DMS 273 treated with DMSO at 0.1 percent for 48 hours (cell line): ENCODE data around the gene GAK.

Experiments
- DNase-seq: peaks from one replicate; lab custom pipeline; 2025; lab: John Stamatoyannopoulos, UW

GAK gene

DNA sequence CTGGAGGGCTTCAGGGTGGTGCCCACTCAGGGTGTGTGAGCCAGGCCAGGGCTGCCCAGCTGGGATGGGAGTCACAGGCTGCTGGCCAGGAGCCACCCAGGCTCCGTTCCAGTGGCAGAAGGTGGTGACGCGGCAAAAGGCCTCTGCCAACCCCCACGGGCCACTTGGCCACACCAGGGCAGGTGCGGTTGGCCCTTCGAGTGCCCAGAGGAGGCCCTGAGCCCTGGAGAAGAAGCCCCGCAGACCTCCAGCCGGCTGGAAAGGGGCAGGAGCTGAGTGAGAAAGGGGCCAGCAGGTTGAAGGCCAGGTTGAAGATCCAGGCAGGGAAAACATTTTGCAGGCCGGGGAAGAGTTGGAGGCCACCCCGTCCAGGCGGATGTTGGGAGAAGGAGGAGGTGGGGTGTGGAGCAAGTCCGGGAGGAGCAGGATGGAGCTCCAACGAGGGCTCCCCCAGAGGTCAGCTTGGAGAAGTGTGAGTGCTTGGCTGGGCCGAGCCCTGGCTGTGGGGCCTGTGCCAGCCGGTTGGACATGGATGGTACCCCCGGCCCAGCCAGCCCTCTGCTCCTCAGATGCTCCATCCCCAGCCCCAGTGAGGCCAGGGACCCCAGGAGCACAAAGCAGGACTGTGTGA, 103.4 kb downstream of the GAK start:
- no peak for DNase-seq

DNA sequence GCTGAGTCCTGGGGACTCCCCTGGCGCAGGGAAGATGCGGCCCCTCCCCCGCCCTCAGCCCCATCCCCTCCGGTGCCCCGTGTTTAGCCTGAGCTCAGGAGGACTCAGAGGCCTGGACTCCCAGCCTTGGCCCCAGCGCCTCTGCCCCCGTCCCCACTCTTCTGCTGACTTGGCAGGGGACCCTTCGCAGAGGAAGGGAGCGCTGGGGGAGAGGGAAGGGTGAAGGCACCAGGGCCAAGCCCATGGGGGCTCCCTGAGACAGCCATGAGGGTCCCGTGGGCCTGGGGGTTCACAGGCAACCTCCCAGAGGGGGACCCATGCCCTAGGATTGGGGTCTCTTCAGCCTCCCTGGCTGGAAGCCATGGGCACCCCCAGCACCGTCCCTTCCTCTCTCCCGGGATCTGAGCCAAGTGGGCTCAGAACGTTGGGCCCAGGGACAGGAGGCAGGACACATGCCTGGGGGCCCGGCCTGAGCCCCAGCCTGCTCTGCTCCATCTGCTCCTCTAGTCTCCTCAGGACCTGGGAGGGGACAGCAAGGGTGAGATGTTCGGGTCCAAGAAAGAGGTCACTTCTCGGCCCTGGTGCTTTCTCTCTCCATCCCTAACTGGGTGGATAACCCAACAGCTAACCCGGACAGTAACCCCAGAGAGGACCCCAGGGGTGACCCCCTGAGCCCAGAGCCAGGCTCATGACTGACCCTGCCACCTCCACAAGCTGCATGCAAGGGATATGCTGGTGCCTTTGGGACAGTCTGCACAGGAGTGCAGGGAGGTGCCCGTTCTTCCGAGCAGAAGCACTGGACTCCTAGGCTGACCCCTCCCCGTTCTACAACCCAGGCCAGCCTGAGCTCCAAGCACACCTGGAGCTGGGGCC, 104.7 kb downstream of the GAK start:
- no peak for DNase-seq

DNA sequence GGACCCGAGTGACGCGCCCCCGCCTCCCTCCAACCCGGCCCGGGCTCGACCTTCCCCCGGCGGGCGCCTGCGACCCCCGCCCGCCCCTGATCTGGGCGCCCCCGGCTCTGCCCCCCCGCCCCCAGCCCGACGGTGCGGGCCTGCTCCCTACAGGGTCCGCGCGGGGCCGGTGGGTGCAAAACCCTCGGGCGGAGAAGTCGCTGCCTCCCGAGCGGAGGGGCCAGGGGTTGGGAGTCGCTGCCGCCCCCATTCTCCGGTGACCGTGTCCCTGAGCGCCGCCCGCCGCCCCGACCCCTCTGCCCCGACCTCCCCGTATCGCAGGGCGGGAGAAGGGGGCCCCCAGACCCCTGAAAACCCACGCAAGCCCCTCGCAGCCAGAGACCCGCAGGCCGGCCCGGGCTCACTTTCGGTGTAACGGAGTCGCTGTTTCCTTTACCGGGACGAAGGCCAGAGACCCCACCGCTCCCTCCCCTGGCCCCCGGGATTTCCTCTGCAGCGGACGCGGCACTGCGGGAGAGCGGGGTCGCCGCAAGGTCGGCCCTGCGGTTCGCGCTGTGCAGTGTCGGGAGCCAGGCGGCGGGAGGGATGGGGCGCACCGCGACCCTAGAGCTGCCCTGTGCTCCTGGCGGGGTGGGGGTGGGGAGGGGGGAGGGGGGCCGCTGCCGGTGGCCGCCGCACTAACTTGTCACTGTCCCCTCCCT, 105.5 kb downstream of the GAK start:
- DNase-seq: no peak

DNA sequence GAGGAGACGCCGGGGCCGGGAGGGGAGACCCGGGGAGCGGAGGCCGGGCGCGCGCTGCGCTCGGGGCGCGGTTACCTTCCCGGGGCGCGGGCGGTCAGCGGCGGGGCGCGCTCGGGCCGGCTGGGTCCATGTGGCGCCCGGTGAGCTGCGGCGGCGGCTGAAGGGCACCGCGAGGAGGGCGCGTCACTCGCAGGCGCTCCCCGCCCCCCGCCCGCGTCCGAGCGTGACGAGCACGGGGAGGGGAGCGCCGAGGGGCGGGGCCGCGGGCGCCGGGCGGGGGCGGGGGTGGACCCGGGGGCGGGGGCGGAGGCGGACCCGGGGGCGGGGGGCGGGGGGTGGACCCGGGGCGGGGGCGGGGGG, 106.2 kb downstream of the GAK start, which contains the start of gene CPLX1:
CPLX1 (minus strand) TSS at position 159 of the 360 bp plus-strand sequence. CDS start 1,607 bp downstream, outside the sequence.
- no peak for DNase-seq

DNA sequence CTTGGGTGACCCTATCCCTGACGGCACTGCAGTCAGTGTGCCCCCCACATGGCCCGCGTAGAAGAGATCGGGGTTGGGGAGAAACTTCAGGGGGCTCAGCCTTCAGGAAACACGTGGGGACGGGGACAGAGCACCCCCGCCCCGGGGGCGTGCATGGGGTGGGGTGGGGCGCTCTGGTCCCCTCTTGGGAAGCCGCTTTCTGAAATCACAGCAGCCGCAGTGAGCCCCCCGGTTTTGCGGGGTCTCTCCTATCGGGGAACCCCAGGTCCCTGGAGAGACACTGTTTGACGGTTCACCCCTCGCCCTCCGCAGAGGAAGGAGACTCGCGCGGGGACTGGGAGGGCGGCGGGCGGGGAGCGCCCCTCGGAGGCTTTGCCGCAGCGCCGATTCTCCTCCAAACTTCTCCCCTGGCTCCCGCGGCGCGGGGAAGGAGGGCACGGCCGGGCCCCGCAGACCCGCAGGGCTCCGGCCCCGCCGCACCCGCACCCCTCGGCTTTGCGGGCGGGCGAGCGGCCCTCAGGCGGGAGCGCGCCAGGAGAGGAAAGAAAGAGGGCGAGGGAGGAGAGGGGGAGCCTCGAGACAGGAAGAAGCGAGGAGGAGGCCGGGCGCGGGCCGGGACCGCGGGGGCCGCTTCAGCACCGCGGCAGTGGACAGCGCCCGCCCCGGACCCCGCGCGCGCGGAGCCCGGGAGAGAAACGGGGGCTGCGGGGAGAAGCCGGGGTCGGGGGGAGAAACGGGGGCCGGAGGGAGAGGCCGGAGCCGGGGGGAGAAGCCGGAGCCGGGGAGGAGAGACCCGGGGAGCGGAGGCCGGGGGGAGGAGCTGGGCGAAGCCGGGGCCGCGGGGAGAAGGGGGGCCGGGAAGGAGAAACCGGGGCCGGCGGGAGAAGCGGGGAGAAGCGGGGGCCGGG, 106.8 kb downstream of the GAK start:
- DNase-seq: no peak

DNA sequence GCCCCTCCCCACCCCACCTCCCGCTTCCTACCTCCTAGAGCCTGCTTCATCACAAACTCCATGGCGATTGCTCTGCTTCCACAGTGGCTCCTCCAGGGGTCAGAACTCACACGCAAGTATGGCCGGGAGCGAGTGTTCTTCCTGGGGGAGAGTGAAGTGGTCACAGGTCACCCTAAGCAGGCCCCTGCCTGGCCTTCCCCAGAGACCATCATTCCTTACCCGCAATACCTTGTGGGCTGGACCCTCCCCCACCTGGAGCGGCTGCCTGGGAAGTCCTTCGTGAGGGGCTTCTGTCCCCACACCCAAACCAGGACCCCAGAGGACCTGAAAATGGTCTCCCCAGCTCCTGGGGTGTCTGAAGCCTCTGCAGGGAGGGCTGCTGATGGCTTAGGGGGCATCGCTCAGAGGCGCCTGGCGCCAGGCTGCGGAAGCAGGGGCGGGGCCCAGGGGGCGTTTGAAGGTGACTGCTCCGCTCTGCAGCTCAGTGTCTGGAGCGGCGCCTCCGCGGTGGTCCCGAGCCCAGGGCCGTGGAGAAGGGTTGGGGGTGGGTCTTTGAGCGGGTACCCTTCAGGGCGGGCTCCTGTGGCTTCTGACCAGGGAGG, 107.6 kb downstream of the GAK start:
- no peak for DNase-seq

DNA sequence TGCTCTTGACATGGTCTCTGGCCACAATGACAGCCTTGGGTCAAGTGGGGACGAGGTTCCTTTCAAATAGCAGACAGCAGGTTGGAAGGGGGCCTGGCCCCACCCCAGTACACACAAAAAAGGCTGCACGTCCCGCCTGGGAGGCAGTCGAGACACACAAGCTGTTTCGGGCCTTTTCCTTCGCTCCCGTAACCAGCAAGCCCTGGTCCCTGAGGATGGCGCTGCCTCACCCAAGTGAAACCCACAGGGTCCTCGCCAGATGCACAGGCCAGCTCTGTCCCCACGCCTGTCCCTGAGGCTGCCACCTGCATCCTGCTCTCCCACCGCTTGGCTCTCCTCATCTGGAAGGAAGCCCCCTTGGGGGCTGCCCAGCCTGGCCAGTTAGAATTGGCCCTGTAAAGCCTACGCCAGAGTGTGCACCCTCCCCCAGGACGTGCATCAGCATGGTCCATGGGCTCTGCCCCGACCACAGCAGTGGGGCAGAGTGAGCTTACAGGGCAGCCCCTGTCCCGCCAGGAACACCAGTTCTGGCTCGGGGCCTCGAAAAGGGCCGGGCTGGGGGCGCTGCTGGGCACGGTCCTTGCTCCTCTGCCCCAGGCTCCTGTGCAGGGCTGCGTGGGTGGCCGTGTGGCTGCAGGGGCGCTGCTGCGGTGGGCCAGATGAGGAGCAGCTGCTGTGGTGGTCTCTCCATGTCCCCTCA, 108.2 kb downstream of the GAK start:
- no peak for DNase-seq

DNA sequence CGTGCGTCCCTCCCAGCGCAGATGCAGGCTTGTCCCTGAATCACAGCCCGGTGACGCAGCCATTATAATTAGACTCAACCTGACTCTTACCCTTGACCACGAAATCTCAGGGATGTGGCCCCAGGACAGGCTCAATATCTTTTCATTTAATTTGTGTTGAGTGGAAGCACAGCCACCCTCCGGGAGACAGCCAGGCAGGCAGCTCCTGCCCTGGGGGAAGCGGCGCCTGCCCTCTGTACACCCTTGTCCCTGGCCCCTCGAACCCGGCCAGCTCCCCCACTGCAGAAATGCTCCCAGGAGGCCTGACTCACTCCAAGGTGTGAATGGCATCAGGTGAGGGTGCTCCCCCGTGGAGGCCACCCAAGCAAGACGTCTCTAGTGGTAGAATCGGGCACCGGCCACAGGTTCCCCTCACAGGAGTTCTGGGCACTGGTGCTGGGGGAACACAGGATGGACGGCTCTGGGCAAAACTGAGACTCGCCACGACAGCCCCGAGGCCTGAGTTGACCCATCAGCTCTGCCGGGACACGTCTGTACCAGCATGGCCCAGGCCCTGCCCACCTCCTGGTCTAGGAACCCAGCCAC, 108.8 kb downstream of the GAK start:
- DNase-seq: no peak

DNA sequence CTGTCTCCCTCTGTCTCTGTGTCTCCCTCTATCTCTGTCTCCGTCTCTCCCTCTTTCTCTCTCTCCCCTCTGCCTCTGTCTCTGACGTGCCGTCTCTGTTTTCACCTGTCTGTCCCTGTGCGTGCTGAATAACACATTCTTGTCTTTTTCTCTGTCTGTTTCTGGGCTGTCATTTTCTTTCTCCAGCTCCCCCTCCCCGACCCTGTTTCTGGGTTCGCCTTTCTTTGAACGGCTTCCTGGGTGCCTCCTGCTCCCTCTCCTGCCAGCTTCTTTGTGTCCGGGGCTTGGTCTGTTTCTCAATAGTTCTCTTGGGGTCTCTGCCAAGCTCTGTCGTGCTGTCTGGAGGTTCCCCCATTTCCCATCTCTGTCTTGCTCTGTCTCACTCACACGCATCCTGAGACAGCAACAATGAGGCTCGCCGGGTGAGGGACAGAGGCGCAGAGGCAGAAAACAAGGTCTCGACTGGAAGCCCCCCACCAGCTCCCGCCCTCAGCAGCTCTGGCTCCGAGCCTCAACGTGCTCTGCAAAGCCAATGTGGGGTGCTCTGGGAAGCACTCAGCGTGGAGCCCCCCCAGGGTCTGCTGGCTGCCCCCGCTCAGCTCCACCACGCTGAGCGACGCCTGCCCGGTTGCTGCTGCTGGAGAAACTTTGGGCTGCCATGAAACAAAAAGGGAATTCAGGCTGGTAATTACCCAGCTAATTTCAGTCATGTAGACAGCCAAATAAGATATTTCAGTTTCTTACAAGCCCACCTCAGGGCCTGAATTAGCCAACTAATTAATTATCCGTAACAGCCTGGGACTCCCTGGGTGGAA, 109.5 kb downstream of the GAK start:
- DNase-seq: no peak

DNA sequence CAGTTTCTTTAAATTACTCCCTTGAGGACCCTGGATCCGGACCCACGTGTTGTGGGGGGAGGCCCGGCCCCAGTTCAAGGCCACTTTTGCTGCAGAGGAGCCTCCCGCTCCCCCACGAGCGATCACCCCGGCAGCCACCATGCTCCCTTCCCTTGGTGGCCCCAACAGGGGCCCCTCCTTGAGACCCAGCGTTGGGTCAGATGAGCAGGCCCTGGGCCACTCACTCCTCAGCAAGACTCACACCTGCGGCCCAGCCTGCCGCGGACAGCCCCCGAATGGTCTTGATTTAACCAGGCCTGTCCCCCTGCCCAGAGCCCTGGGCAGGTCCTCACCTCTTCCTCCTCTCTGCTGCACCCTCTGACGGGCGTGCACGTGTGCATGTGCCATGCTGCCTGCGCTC, 110.5 kb downstream of the GAK start:
- DNase-seq: no peak

DNA sequence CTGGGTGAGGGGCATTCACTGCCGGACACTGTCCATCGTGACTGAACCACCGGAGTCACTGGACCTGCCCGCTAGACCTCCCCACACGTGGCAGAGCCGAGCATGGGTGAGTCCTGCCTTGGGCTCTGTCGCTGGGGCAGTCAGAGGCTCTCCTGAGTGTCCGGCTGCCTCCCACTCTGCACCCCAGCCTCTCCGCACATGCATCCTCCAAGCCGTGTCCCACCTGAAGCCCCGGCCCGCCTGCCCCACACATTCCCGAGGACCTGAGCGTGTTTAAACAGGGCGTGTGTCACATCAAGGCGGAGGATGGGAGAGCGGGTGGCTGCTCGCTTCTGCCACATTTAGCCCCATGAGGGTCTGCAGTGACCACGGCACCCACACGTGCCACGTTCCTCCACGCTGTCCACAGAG, 110.9 kb downstream of the GAK start:
- DNase-seq: no peak

DNA sequence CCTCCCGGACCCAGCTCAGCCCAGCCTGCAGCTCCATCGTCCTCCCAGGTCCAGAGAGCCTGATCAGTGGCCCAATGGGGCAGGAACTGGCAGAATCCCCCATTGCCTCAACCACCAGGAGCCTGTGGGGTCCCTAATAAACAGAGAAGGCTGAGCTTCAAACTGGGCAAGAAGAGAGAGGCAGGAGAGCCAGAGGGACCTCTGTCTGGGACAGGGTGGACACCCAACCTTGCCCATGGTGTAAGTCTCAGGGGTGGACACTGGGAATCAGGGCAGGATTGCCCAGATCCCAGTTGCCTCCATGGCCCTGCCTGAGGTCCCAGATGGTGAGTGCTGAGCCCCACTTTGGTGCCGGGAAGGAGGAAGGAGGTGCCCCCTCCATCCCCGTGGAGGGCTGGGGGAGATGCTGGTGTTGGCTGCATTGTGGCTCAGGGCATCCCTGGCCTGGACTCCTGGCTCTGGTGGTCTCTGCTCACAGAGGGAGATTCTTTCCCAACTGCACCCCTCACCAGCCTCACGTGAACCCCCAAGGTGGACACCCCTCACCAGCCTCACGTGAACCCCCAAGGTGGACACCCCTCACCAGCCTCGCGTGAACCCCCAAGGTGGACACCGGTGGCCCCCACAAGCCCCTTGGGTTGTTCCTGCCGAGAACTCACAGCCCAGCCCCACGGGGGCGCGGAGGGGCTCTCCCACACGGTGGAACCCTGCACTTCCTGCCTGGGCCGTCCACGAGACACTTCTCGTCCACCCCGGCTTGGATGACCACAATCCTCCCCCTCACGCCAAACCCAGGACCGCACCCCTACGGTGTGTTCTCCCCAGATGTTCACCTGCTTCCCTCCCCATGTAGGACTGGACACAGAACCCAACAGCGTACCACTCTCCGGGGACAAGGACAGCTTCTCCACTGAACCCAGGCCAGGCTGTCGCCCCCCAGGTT, 111.6 kb downstream of the GAK start:
- DNase-seq: no peak

DNA sequence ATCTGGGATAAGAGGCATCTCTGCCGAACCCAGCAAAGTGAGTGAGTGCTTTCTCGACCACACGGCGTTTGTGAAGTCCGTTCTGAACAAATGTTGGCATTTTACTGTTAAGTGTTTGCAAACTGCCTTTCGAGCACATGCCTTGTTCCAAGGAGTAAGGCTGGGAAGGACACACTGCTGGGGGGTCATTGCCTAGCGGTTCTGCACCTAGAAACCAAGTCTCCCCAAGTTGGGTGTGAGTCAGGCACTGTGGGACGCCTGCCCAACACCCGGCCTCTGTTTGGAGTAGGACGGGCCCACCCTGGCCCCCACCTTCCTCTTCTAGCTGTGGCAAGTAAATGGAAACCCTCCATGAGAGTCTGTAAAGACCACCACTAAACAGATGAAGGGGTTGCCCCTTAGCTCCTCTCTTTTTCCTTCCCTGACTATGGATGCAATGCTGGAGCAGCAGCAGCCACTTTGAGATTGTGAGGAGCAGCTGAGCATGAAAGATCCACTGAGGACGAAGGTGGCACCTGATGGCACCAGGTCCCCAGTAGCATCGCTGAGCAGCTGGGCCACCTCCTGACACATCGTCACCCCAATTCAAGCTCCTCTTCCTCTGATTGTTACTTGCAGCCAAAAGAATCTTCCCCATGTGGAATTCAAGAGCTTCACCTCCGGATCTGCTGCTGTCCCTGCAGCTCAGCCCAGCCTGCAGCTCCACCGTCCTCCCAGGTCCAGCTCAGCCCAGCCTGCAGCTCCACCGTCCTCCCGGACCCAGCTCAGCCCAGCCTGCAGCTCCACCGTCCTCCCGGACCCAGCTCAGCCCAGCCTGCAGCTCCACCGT, 112.5 kb downstream of the GAK start:
- DNase-seq: no peak

DNA sequence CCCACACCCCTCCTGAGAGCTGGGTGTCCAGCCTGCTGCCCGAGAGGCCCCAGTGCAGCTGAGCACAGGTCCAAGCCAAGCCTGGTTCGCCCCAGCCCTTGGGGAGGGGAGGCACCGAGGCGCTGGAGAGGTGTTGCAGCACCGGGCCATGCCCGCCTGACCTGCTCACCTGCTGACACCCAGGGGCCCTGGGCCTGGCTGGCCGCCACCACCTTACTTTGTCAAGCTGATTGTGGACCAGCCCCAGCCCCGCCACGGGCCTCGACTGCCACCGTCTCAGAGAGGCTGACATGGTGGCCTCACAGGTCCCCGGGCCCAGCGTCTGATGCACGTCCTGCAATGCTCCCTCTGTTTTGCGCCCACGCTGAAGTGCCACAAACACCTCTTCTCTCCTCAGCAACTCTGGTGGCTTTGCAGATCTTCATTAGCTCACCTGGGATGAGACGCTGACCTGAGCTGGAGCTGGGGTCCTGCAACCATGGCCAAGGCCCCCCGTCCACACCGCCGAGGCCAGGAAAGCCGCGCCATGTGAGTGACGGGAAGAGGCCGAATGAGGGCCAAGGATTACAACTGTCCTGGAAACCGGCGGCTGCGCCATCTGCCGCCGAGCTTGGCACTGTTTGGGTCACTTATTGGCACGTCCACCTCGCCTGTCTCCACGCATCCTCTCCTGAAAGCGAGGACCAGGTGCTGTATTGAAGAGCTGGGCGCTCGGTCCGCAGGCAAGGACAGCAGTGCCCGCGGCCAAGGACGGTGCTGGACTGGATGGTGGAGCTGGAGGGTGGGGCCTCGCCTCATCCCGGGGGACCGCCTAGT, 113.8 kb downstream of the GAK start:
- no peak for DNase-seq

DNA sequence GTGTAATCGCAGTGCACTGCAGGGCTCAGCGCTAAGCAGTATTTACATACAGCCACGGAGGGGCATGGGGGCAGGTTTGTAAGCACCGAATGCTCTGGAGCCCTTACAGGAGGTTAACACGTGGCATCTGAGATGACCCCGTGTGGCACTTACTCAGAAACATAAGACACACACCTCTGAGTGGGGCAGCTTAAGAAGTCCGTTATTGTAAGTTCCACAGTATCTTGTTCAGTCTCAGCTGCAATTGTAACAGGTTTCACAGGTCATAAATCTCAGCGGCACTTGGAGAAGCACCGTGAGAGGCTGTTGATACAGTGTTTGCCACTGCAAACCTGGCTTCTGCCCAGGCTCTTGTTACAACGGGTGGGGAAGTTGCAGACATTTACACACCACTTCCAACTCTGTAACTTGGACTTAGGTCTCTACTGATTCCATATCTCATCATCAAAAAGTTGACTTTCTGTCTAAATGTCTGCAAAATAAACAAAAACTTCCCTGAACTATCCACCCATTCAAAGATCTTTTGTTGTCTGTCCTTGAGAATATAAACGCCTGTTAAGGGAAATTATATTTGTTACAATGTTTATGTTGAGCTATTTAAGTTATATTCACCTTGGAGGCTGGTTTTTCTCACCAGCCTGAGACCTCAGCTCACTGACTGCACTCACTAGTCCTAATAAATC, 116.5 kb downstream of the GAK start:
- DNase-seq: no peak

DNA sequence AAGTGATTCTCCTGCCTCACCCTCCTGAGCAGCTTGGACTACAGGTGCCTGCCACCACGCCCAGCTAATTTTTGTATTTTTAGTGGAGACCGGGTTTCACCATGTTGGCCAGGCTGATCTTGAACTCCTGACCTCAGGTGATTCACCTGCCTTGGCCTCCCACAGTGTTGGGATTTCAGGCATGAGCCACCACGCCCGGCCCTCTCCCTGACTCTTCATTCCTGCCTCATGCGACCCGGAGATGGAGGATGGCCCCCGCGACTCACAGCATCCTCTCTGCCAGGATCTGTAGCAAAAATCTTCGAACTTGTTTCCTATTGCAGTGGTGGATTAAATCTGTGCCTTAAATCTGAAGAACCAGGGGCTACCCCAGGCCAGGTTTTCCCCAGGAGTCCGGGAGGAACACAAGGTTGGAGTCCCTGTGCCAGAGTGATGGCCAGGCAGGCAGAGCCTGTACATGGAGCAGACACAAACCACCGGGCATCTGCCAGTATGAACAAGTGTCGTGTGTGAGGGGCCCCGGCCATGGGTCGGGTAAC, 117.7 kb downstream of the GAK start:
- no peak for DNase-seq
